Measurements from ENCODE around the gene ZBTB3.

GRCh38 chr11:62791501-62792201, 37.7 kb upstream of the ZBTB3 start, which contains the start of gene TMEM223:
- TF ChIP-seq, protein P1, sequence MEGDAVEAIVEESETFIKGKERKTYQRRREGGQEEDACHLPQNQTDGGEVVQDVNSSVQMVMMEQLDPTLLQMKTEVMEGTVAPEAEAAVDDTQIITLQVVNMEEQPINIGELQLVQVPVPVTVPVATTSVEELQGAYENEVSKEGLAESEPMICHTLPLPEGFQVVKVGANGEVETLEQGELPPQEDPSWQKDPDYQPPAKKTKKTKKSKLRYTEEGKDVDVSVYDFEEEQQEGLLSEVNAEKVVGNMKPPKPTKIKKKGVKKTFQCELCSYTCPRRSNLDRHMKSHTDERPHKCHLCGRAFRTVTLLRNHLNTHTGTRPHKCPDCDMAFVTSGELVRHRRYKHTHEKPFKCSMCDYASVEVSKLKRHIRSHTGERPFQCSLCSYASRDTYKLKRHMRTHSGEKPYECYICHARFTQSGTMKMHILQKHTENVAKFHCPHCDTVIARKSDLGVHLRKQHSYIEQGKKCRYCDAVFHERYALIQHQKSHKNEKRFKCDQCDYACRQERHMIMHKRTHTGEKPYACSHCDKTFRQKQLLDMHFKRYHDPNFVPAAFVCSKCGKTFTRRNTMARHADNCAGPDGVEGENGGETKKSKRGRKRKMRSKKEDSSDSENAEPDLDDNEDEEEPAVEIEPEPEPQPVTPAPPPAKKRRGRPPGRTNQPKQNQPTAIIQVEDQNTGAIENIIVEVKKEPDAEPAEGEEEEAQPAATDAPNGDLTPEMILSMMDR (IDR thresholded peaks at IDR 0.05; ENCODE audit: poor library complexity) = no peak
- no peak for TF ChIP-seq EZH2 (IDR thresholded peaks at IDR 0.05; ENCODE audit: borderline replicate concordance)
- no peak for TF ChIP-seq EZH2phosphoT487 (IDR thresholded peaks at IDR 0.05; ENCODE audit: low read depth, severe bottlenecking, unreplicated experiment)

All from hepatocyte (in vitro differentiated cells).